ENCODE measurements around the gene TP53. TPM values are rescaled to one million over a fixed set of nuclear protein-coding genes. Genes with fewer than 3 reads are reported as not detected.
A peak's percentile ranks its signal among the peaks of the same experiment; 100 is the strongest.

The TP53 gene
- total and polyA plus RNA-seq, 9 of the 15 experiments (the other 6 are each of a cell fraction or from before 2014, with no cell fraction given) = 2.8 to 14.0 (median 7.1) TPM

DNA sequence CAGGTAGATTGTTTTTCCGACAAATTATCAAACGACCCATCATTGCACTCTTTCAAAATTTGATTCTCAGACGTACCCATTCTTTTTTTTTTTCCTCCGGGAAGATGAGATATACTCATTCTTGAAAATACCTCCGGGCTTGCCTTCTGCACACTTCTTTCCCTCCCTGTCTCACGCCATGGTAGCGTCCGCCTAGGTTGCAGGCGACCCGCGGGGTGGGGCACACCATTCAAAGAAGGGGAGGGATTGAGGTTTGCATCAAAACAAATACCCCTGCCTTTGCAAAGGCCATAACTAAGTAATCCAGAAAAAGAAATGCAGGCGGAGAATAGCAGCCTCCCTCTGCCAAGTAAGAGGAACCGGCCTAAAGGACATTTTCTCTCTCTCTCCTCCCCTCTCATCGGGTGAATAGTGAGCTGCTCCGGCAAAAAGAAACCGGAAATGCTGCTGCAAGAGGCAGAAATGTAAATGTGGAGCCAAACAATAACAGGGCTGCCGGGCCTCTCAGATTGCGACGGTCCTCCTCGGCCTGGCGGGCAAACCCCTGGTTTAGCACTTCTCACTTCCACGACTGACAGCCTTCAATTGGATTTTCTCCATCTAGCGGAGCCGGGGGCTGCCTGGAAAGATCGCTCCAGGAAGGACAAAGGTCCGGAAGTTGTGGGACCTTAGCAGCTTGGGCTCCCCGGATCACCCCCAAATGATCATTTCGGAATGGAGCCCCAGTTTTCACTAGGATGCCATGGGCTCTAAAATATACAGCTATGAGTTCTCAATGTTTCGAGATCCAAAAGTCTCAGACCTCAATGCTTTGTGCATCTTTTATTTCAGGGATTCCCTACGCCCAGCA is 843 bp downstream of the TP53 start (continued):
- TF ChIP-seq, protein P1, sequence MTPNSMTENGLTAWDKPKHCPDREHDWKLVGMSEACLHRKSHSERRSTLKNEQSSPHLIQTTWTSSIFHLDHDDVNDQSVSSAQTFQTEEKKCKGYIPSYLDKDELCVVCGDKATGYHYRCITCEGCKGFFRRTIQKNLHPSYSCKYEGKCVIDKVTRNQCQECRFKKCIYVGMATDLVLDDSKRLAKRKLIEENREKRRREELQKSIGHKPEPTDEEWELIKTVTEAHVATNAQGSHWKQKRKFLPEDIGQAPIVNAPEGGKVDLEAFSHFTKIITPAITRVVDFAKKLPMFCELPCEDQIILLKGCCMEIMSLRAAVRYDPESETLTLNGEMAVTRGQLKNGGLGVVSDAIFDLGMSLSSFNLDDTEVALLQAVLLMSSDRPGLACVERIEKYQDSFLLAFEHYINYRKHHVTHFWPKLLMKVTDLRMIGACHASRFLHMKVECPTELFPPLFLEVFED (CRISPR knock-in tag; conservative IDR thresholded peaks at IDR 0.05) = 0 out of 2 replicates have a peak, but pooled peaks have one; percentile 28
- TF ChIP-seq SMARCE1 (IDR thresholded peaks at IDR 0.05) = no peak
- TF ChIP-seq EP300 (IDR thresholded peaks at IDR 0.05; ENCODE audit: low read length) = no peak
- TF ChIP-seq GTF2E2 (tag; IDR thresholded peaks at IDR 0.05) = peak; percentile 70; the same call in 1 of the 2 replicates
- 0 out of 2 replicates have a peak, but pooled peaks have one; percentile 62 for TF ChIP-seq NR1H2 (CRISPR knock-in tag; IDR thresholded peaks at IDR 0.05)
- TF ChIP-seq ATF1 (CRISPR knock-in tag; IDR thresholded peaks at IDR 0.05) = no peak
- peak; percentile 69 for TF ChIP-seq ATF1 (tag; IDR thresholded peaks at IDR 0.05)
- TF ChIP-seq PML (IDR thresholded peaks at IDR 0.05; ENCODE audit: low read length) = peak; percentile 79
- TF ChIP-seq MTA2 (IDR thresholded peaks at IDR 0.05; ENCODE audit: low read depth) = no peak
- TF ChIP-seq, protein P2, sequence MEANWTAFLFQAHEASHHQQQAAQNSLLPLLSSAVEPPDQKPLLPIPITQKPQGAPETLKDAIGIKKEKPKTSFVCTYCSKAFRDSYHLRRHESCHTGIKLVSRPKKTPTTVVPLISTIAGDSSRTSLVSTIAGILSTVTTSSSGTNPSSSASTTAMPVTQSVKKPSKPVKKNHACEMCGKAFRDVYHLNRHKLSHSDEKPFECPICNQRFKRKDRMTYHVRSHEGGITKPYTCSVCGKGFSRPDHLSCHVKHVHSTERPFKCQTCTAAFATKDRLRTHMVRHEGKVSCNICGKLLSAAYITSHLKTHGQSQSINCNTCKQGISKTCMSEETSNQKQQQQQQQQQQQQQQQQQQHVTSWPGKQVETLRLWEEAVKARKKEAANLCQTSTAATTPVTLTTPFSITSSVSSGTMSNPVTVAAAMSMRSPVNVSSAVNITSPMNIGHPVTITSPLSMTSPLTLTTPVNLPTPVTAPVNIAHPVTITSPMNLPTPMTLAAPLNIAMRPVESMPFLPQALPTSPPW (CRISPR knock-in tag; IDR thresholded peaks at IDR 0.05) = peak; percentile 5; the same call in 1 of the 2 replicates
- TF ChIP-seq ETS2 (tag; IDR thresholded peaks at IDR 0.05; ENCODE audit: borderline replicate concordance, poor library complexity, severe bottlenecking) = no peak
- TF ChIP-seq FOXJ2 (tag; IDR thresholded peaks at IDR 0.05) = peak; percentile 16; the same call in 1 of the 2 replicates
- TF ChIP-seq NUFIP1 (IDR thresholded peaks at IDR 0.05; ENCODE audit: partially characterized antibody) = peak; percentile 91
- no peak for TF ChIP-seq ZKSCAN3 (CRISPR knock-in tag; IDR thresholded peaks at IDR 0.05)
- TF ChIP-seq, protein P3, sequence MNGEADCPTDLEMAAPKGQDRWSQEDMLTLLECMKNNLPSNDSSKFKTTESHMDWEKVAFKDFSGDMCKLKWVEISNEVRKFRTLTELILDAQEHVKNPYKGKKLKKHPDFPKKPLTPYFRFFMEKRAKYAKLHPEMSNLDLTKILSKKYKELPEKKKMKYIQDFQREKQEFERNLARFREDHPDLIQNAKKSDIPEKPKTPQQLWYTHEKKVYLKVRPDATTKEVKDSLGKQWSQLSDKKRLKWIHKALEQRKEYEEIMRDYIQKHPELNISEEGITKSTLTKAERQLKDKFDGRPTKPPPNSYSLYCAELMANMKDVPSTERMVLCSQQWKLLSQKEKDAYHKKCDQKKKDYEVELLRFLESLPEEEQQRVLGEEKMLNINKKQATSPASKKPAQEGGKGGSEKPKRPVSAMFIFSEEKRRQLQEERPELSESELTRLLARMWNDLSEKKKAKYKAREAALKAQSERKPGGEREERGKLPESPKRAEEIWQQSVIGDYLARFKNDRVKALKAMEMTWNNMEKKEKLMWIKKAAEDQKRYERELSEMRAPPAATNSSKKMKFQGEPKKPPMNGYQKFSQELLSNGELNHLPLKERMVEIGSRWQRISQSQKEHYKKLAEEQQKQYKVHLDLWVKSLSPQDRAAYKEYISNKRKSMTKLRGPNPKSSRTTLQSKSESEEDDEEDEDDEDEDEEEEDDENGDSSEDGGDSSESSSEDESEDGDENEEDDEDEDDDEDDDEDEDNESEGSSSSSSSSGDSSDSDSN (IDR thresholded peaks at IDR 0.05; ENCODE audit: borderline replicate concordance in 1 of 2, low read depth in 2 of 2, low read length in 2 of 2) = no peak
- 0 out of 2 replicates have a peak, but pooled peaks have one; percentile 46 for TF ChIP-seq ETS1 (conservative IDR thresholded peaks at IDR 0.05; ENCODE audit: control insufficient read depth, low read depth, low read length)
